HepG2 (cell line): Measurements from ENCODE around the gene SECTM1. TPM values are rescaled to one million over a fixed set of nuclear protein-coding genes. Genes with fewer than 3 reads are reported as not detected.

Experiments
- ATAC-seq: fragments of 200-7000 bp; cut with Tn5 transposase; 3 replicates; pipeline ENCODE4 v1.9.1; 2020; ENCODE audit warnings: mild to moderate bottlenecking, moderate library complexity
- Bru-seq: library from RNA; stranded (reverse); fragments of 400-500 nt; gene quantifications from one replicate; lab custom pipeline; 2021; lab: Mats Ljungman, UMichigan
- BruChase-seq, 2 experiments: library from RNA; stranded (reverse); fragments of 400-500 nt; gene quantifications; one replicate each; lab custom pipeline; 2021; lab: Mats Ljungman, UMichigan
- BruUV-seq: library from RNA; stranded (reverse); fragments of 400-500 nt; replicated peaks from 2 replicates; lab custom pipeline; 2021; lab: Mats Ljungman, UMichigan
- CTCF ChIA-PET: fragments of 300-600 bp; formaldehyde crosslinking; extraction: SDS; loops from one replicate; lab custom pipeline; 2021; ENCODE audit warnings: low total read pairs, inconsistent platforms, low intra/inter-chr PET ratio; lab: Yijun Ruan, JAX
- POLR2A ChIA-PET: fragments of 350-600 bp; sonication (Branson Sonifier 250); formaldehyde crosslinking; loops from one replicate; lab custom pipeline; 2020; ENCODE audit warnings: antibody characterized with exemption, inconsistent platforms; lab: Yijun Ruan, JAX
- DNase-seq: peaks from one replicate; pipeline ENCODE4 v3.0.0-alpha.2; 2015; ENCODE audit warnings: low spot score
- FAIRE-seq: peaks from 3 replicates; lab custom pipeline; 2011; peaks lifted over from hg19 to GRCh38; lab: Jason Lieb, UNC
- H2AFZ ChIP-seq: one replicate; pipeline ENCODE4 v1.6.1; 2011; ENCODE audit warnings: low read length, inconsistent platforms
- H3K27ac ChIP-seq: fragments of 300-600 bp; 3 replicates; pipeline ENCODE4 v1.8.0; 2011; ENCODE audit warnings: mixed run types, mild to moderate bottlenecking, mixed read lengths, low read length, inconsistent platforms; ENCODE audit not compliant: insufficient read depth; ENCODE audit errors: extremely low read length
- H3K27me3 ChIP-seq, 2 experiments: fragments of 200-600 bp in 1 of 2; 2 replicates in 1 of 2; 3 replicates in 1 of 2; pipeline versions ENCODE4 v1.6.0 to v1.8.0; 2011; ENCODE audit warnings: low read length in 2 of 2, mild to moderate bottlenecking in 2 of 2, moderate library complexity in 2 of 2, inconsistent platforms in 1 of 2; ENCODE audit not compliant: insufficient read depth in 2 of 2, control insufficient read depth in 1 of 2
- H3K36me3 ChIP-seq, 2 experiments: fragments of 200-600 bp in 1 of 2; replicated peaks in 1 of 2; 2 replicates in 1 of 2; 3 replicates in 1 of 2; pipeline versions ENCODE4 v1.5.1 to v1.8.0; 2011; ENCODE audit warnings: low read length in 2 of 2, inconsistent platforms in 1 of 2; ENCODE audit not compliant: insufficient read depth in 2 of 2, control insufficient read depth in 1 of 2
- H3K4me1 ChIP-seq: 2 replicates; pipeline ENCODE4 v1.5.1; 2012; ENCODE audit warnings: low read length, inconsistent platforms; ENCODE audit not compliant: insufficient read depth
- H3K4me2 ChIP-seq: 2 replicates; pipeline ENCODE4 v1.6.0; 2011; ENCODE audit warnings: low read depth, low read length, inconsistent platforms
- H3K4me3 ChIP-seq, 3 experiments: fragments of 200-600 bp in 1 of 3; sonication (generic), shearing (Covaris generic) in 1 of 3; replicated peaks in 1 of 3; 2 replicates each; pipeline ENCODE4 v1.5.1; 2011 to 2016; ENCODE audit warnings: low read length in 3 of 3, inconsistent platforms in 2 of 3, low read depth in 2 of 3, mild to moderate bottlenecking in 2 of 3, control low read depth in 1 of 3, mixed read lengths in 1 of 3; ENCODE audit not compliant: insufficient read depth in 1 of 3
- H3K79me2 ChIP-seq: one replicate; pipeline ENCODE4 v1.6.1; 2011; ENCODE audit warnings: low read length, inconsistent platforms; ENCODE audit not compliant: insufficient read depth
- H3K9ac ChIP-seq: 2 replicates; pipeline ENCODE4 v1.6.0; 2011; ENCODE audit warnings: mild to moderate bottlenecking, low read depth, low read length, inconsistent platforms; ENCODE audit not compliant: insufficient read depth
- H3K9me3 ChIP-seq: 2 replicates; pipeline ENCODE4 v1.5.1; 2012; ENCODE audit warnings: mild to moderate bottlenecking, low read length
- H4K20me1 ChIP-seq: 2 replicates; pipeline ENCODE4 v1.6.0; 2011; ENCODE audit warnings: inconsistent platforms, mild to moderate bottlenecking, low read length, moderate library complexity; ENCODE audit not compliant: insufficient read depth
- HMG20A ChIP-seq: IDR thresholded peaks from 2 replicates; pipeline ENCODE4 v1.6.1; 2016; ENCODE audit warnings: borderline replicate concordance
- LCORL ChIP-seq, 2 experiments: fragments of 450-650 bp in 1 of 2; sonication (generic) in 1 of 2; formaldehyde crosslinking in 1 of 2; IDR thresholded peaks; 2 replicates each; pipeline versions ENCODE4 v1.5.0 to v1.6.1; 2017 to 2020; ENCODE audit warnings: antibody characterized with exemption in 1 of 2, missing genetic modification reagents in 1 of 2
- PBX2 ChIP-seq: IDR thresholded peaks from 2 replicates; pipeline ENCODE4 v1.6.1; 2016; ENCODE audit warnings: control low read depth
- RORA ChIP-seq: sonication (generic); formaldehyde crosslinking; IDR thresholded peaks from 2 replicates; pipeline ENCODE4 v1.5.0; 2020; ENCODE audit warnings: mild to moderate bottlenecking, missing genetic modification reagents, moderate library complexity
- ZFP90 ChIP-seq: sonication (generic); formaldehyde crosslinking; IDR thresholded peaks from 2 replicates; pipeline ENCODE4 v1.8.0; 2022; ENCODE audit warnings: missing genetic modification reagents, mild to moderate bottlenecking, inconsistent platforms, borderline replicate concordance
- ZNF230 ChIP-seq: sonication (generic); formaldehyde crosslinking; IDR thresholded peaks from 2 replicates; pipeline ENCODE4 v1.4.0; 2020; ENCODE audit warnings: mild to moderate bottlenecking, missing genetic modification reagents
- ZNF264 ChIP-seq: sonication (generic); formaldehyde crosslinking; IDR thresholded peaks from 2 replicates; pipeline ENCODE4 v1.4.0; 2020; ENCODE audit warnings: missing genetic modification reagents
- ZNF362 ChIP-seq: sonication (generic); formaldehyde crosslinking; IDR thresholded peaks from 2 replicates; pipeline ENCODE4 v1.4.0; 2020; ENCODE audit warnings: missing genetic modification reagents, mild to moderate bottlenecking, borderline replicate concordance
- ZNF460 ChIP-seq: sonication (generic); formaldehyde crosslinking; IDR thresholded peaks from 2 replicates; pipeline ENCODE4 v1.5.1; 2020; ENCODE audit warnings: missing genetic modification reagents, mild to moderate bottlenecking, borderline replicate concordance
- ZNF501 ChIP-seq: sonication (generic); formaldehyde crosslinking; IDR thresholded peaks from 2 replicates; pipeline ENCODE4 v1.5.1; 2020; ENCODE audit warnings: mild to moderate bottlenecking, moderate library complexity, missing genetic modification reagents
- ZNF570 ChIP-seq: sonication (generic); formaldehyde crosslinking; IDR thresholded peaks from 2 replicates; pipeline ENCODE4 v1.4.0; 2020; ENCODE audit warnings: mild to moderate bottlenecking, missing genetic modification reagents, borderline replicate concordance
- ZNF780A ChIP-seq: sonication (generic); formaldehyde crosslinking; IDR thresholded peaks from 2 replicates; pipeline ENCODE4 v1.8.0; 2022; ENCODE audit warnings: mild to moderate bottlenecking, missing genetic modification reagents, moderate library complexity
- ZNF788 ChIP-seq: sonication (generic); formaldehyde crosslinking; IDR thresholded peaks from 2 replicates; pipeline ENCODE4 v1.5.0; 2020; ENCODE audit warnings: mild to moderate bottlenecking, missing genetic modification reagents, borderline replicate concordance
- WGBS: methylation state at CpG from one replicate; pipeline ENCODE4 v1.1.6; 2017; ENCODE audit warnings: low lambda C conversion rate; 5-methylcytosine and 5-hydroxymethylcytosine counted together
- in situ Hi-C: cut with HindIII; loops from 2 replicates; pipeline ENCODE4 v1.10.0; 2017; ENCODE audit warnings: low pct_unique_long_range_greater_than_20kb; ENCODE audit not compliant: extremely low pct_ligation_motif_present
- intact Hi-C: fragments of 100-400 bp; cut with micrococcal nuclease; formaldehyde crosslinking; loops from one replicate; pipeline ENCODE4 v1.10.0; 2022; ENCODE audit not compliant: unreplicated experiment
- long read RNA-seq, 2 experiments: library from RNA in 1 of 2; library from polyadenylated mRNA in 1 of 2; stranded (forward) in 1 of 2; unstranded in 1 of 2; transcript quantifications; one replicate each; pipeline ENCODE4 v2.0.0, GENCODE V29; 2019 to 2022
- polyA minus RNA-seq, 3 experiments: library from RNA; depleted of rRNA, polyadenylated mRNA; stranded (reverse); fragments of >200 nt; gene quantifications; 2 replicates each; pipeline ENCODE4 v1.2.3, GENCODE V29; 2011; ENCODE audit warnings: low replicate concordance in 1 of 3
- polyA plus RNA-seq, 8 experiments: library from polyadenylated mRNA; depleted of rRNA in 3 of 8; stranded (reverse) in 7 of 8; unstranded in 1 of 8; fragments of >200 nt; fragmentation: Illumina TruSeq in 4 of 8; extraction: Trizol in 4 of 8; gene quantifications; 2 replicates each; pipeline versions ENCODE4 v1.2.1 to v1.2.3, GENCODE V29; 2011 to 2016; ENCODE audit warnings: low read depth in 4 of 8, missing spikeins in 1 of 8, mixed read lengths in 1 of 8; ENCODE audit not compliant: insufficient read depth in 1 of 8
- total RNA-seq, 5 experiments: library from RNA; depleted of rRNA; stranded (reverse); fragments of >200 nt; fragmentation: Illumina TruSeq; extraction: Trizol; gene quantifications; 2 replicates each; pipeline ENCODE4 v1.2.3, GENCODE V29; 2016; ENCODE audit warnings: low read depth in 1 of 5

SECTM1 gene
- total RNA-seq (2016; rRNA removed; fragmentation: Illumina TruSeq; extraction: Trizol) (2.4 and 5.3 TPM in 2 replicates), polyA plus RNA-seq (2011; rRNA removed) (3.5 and 4.2 TPM in 2 replicates), polyA minus RNA-seq (2011; rRNA and poly(A)+ RNA removed; ENCODE audit: low replicate concordance) (8.8 and 15.0 TPM in 2 replicates), Bru-seq, nascent RNA (percentile 45 among the genes with signal in this experiment), BruChase-seq, experiment 1, labeled RNA remaining after a 6-hour chase (percentile 49 among the genes with signal in this experiment), BruChase-seq, experiment 2, labeled RNA remaining after a 2-hour chase (percentile 43 among the genes with signal in this experiment)
- 3.3 TPM in 2 replicates for total RNA-seq (2016; cell fraction: cytosol; rRNA removed; fragmentation: Illumina TruSeq; extraction: Trizol; ENCODE audit: low read depth)
- 3.0 and 5.5 TPM in 2 replicates for total RNA-seq (2016; cell fraction: insoluble cytoplasmic fraction; rRNA removed; fragmentation: Illumina TruSeq; extraction: Trizol)
- 3.8 and 5.6 TPM in 2 replicates for total RNA-seq (2016; cell fraction: membrane; rRNA removed; fragmentation: Illumina TruSeq; extraction: Trizol)
- 6.9 and 7.3 TPM in 2 replicates for total RNA-seq (2016; cell fraction: nucleus; rRNA removed; fragmentation: Illumina TruSeq; extraction: Trizol)
- polyA plus RNA-seq (2011; cell fraction: cytosol; rRNA removed) = 2.7 and 4.2 TPM in 2 replicates
- 6.7 and 7.1 TPM in 2 replicates for polyA plus RNA-seq (2011; cell fraction: nucleus; rRNA removed)
- 5.0 and 7.2 TPM in 2 replicates for polyA plus RNA-seq (2012)
- polyA plus RNA-seq (2016; cell fraction: cytosol; fragmentation: Illumina TruSeq; extraction: Trizol; ENCODE audit: low read depth) = 2.6 and 3.4 TPM in 2 replicates
- polyA plus RNA-seq (2016; cell fraction: insoluble cytoplasmic fraction; fragmentation: Illumina TruSeq; extraction: Trizol; ENCODE audit: low read depth) = 4.0 and 4.2 TPM in 2 replicates
- polyA plus RNA-seq (2016; cell fraction: membrane; fragmentation: Illumina TruSeq; extraction: Trizol; ENCODE audit: low read depth) = 4.3 and 4.7 TPM in 2 replicates
- polyA plus RNA-seq (2016; cell fraction: nucleus; fragmentation: Illumina TruSeq; extraction: Trizol; ENCODE audit: insufficient read depth, low read depth) = 5.1 and 5.5 TPM in 2 replicates
- polyA minus RNA-seq (2011; cell fraction: cytosol; rRNA and poly(A)+ RNA removed) = 1.9 and 2.6 TPM in 2 replicates
- 5.0 and 7.3 TPM in 2 replicates for polyA minus RNA-seq (2011; cell fraction: nucleus; rRNA and poly(A)+ RNA removed)
- long read RNA-seq, experiment 1 = 0 reads
- long read RNA-seq, experiment 2, partial matches to known transcripts = 0 of 4 reads
- long read RNA-seq, experiment 2, other reads (novel, unspliced or antisense) = 4 of 4 reads

GRCh38 chr17:82333279-82334171 lies at the start of gene SECTM1:
Gene SECTM1, minus strand, starts transcription at chr17:82333766. Its CDS starts 6,526 bp downstream, at chr17:82327240.
- H3K4me2 ChIP-seq = peak within 1 kb of the TSS; percentile 71
- intact Hi-C loops (loop anchor here (10.0 kb wide), 1 partner anchor 181 kb away; the partner anchor contains the start of gene FOXK2), in situ Hi-C loops (no loop called here)
- H3K36me3 ChIP-seq = no peaks in the 10 kb centered on the region
- no peaks in the 10 kb centered on the region for H4K20me1 ChIP-seq
- DNase-seq = no peak
- peak within 1 kb of the TSS; percentile 45 for H3K9ac ChIP-seq
- H3K4me1 ChIP-seq = peaks cover 89% of the 10 kb centered on the region
- H3K9me3 ChIP-seq = no peaks in the 10 kb centered on the region
- no peak for ATAC-seq
- no TSS peak for BruUV-seq
- H3K27ac ChIP-seq = peak within 1 kb of the TSS; percentile 38
- FAIRE-seq = no peak
- peaks cover 1% of the 10 kb centered on the region for H3K79me2 ChIP-seq
- peak within 1 kb of the TSS in 2 of 3 experiments; percentile 31 to 63; a peak in 4 of 6 replicates for H3K4me3 ChIP-seq
- 96% methylated on average over 86 of the region's 90 CpGs for WGBS
- POLR2A ChIA-PET = interaction anchor here (1.2 to 20.8 kb wide), 4 partner anchors 10 to 33 kb away, joined by 3 to 270 read pairs (median 24); no protein-coding TSS in a partner anchor
- H2AFZ ChIP-seq = no peak within 1 kb of the TSS
- CTCF ChIA-PET = no interaction called here
- H3K27me3 ChIP-seq = no peaks in the 10 kb centered on the region
- TF ChIP-seq ZNF780A (no peak), ZNF264 (CRISPR knock-in tag) (no peak), HMG20A (no peak), ZNF362 (CRISPR knock-in tag) (no peak), ZNF230 (no peak), ZNF501 (no peak), ZNF570 (CRISPR knock-in tag) (no peak), RORA (CRISPR knock-in tag) (no peak), PBX2 (CRISPR knock-in tag) (no peak), ZNF788 (no peak), LCORL (IDR thresholded peaks at IDR 0.05) (no peak), LCORL (CRISPR knock-in tag; IDR thresholded peaks at IDR 0.05) (no peak), ZFP90 (CRISPR knock-in tag) (no peak), ZNF460 (no peak)
